Left ventricle myocardium inferior (tissue), 1 donor: ENCODE measurements around the gene MBD3L1. TPM values are rescaled to one million over a fixed set of nuclear protein-coding genes. Genes with fewer than 3 reads are reported as not detected.

Source experiments
- DNase-seq: peaks from one replicate; pipeline ENCODE4 v3.0.0-alpha.2; 2020
- H3K27ac ChIP-seq: fragments of 200-600 bp; replicated peaks from 2 replicates; pipeline ENCODE4 v1.8.0; 2021
- H3K27me3 ChIP-seq: fragments of 200-600 bp; 2 replicates; pipeline ENCODE4 v1.8.0; 2021; ENCODE audit warnings: low read depth
- H3K36me3 ChIP-seq: fragments of 200-600 bp; 2 replicates; pipeline ENCODE4 v1.8.0; 2021
- H3K4me1 ChIP-seq: fragments of 200-600 bp; 2 replicates; pipeline ENCODE4 v1.8.0; 2021
- H3K4me3 ChIP-seq: fragments of 200-600 bp; 2 replicates; pipeline ENCODE4 v1.8.0; 2021; ENCODE audit warnings: mild to moderate bottlenecking, moderate library complexity
- H3K9me3 ChIP-seq: fragments of 200-600 bp; replicated peaks from 2 replicates; pipeline ENCODE4 v1.8.0; 2021
- intact Hi-C: fragments of 100-400 bp; cut with micrococcal nuclease; formaldehyde crosslinking; loops from one replicate; pipeline ENCODE4 v1.11.0; 2022
- long read RNA-seq: library from polyadenylated mRNA; unstranded; transcript quantifications from one replicate; pipeline ENCODE4 v2.0.0, GENCODE V29; 2021
- total RNA-seq: library from RNA; stranded (reverse); fragmentation: NEBNext Ultra II Directional; extraction: Animal tissue kit (Norgen Biotek cat#: 25700); gene quantifications from one replicate; pipeline ENCODE4 v1.2.1, GENCODE V29; 2021
- TF ChIP-seq, protein P1 (sequence below): fragments of 200-600 bp; IDR thresholded peaks from 2 replicates; pipeline ENCODE4 v1.8.0; 2021; ENCODE audit warnings: antibody characterized with exemption, mild to moderate bottlenecking, borderline replicate concordance
- donor health status: DM: no; HTN: yes; CAD: no; lungs with severe emphysema.

Gene MBD3L1
- total RNA-seq, result not detected
- long read RNA-seq, result 0 reads

DNA sequence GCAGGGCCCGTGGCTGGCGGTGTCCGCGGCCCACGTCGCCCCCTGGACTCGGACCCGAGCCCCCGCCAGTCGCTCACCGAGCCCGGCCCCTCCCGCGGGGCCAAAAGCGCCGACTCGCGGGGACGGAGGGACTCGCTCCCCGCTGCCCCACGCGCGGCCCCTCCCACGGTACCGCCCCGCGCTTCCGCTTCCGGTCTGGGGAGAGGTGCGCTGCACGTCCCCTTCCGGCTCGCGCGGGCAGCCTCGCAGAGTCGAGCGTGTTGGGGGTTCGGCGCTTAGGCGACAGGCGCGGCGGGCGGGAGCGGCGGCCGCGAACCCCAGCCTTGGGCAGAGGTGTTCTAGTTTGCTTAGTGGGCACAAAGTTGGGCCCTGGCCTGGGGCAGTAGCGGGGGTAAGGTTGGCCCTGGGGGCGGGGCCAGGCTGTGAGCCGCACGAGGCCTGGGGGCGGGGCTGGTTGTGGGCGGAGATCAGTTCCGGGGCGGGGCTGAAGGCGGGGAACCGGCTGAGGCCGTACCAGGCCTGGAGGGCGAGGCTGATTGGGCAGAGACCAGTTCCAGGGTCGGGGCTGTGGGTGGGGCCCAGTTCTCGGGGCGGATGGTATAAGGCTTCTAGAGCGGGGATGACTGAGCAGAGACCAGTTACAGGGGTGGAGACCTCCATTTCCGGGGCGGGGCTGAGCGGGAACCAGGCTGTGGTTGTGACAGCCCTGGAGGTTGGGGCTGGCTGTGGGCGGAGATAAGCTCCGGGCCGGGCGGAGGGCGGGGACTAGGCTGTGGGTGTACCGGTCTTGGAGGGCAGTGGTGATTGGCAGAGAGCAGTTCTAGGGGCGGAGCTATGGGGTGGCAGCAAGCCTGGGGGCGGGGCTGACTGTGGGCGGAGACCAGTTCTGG lies at the start of gene MBD3L1, which contains the start of gene ZNF558:
Gene MBD3L1 (plus strand): TSS at position 246 of the 890 bp plus-strand sequence. CDS start 10,302 bp downstream, outside the sequence.
Gene ZNF558 (minus strand): TSS at position 173 of the 890 bp plus-strand sequence. CDS start 9,645 bp downstream, outside the sequence.
- TF ChIP-seq, protein P1, sequence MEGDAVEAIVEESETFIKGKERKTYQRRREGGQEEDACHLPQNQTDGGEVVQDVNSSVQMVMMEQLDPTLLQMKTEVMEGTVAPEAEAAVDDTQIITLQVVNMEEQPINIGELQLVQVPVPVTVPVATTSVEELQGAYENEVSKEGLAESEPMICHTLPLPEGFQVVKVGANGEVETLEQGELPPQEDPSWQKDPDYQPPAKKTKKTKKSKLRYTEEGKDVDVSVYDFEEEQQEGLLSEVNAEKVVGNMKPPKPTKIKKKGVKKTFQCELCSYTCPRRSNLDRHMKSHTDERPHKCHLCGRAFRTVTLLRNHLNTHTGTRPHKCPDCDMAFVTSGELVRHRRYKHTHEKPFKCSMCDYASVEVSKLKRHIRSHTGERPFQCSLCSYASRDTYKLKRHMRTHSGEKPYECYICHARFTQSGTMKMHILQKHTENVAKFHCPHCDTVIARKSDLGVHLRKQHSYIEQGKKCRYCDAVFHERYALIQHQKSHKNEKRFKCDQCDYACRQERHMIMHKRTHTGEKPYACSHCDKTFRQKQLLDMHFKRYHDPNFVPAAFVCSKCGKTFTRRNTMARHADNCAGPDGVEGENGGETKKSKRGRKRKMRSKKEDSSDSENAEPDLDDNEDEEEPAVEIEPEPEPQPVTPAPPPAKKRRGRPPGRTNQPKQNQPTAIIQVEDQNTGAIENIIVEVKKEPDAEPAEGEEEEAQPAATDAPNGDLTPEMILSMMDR, result peak; percentile 61
- no peaks in the 10 kb centered on the region for H3K9me3 ChIP-seq
- no peaks in the 10 kb centered on the region for H3K27me3 ChIP-seq
- peak within 1 kb of the TSS; percentile 99 for H3K27ac ChIP-seq
- H3K36me3 ChIP-seq, result peaks cover 26% of the 10 kb centered on the region
- H3K4me3 ChIP-seq, result peak within 1 kb of the TSS; percentile 94
- intact Hi-C loops, result no loop called here
- peak; percentile 99 for DNase-seq
- H3K4me1 ChIP-seq, result peaks cover 20% of the 10 kb centered on the region

DNA sequence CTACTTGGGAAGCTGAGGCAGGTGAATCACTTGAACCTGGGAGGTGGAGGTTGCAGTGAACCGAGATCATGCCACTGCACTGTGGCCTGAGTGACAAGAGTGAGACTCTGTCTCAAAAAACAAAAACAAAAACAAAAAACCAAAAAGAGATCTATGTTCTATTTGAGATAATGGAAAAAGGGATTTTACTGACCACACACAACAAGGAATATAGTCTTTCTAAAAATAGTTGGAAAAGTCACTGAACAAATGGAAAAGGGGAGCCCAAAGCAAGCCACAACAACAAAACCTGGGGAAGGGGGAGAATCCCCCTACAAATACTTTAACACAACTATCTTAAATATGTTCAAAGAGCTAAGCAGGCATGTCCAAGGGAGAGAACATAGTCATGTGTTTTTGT lies 37.4 kb upstream of the MBD3L1 start:
- no peak overlapping the region for H3K4me3 ChIP-seq
- TF ChIP-seq, protein P1, result no peak
- no peak overlapping the region for H3K27ac ChIP-seq
- H3K27me3 ChIP-seq, result no peaks in the 10 kb centered on the region
- intact Hi-C loops, result no loop called here
- H3K4me1 ChIP-seq, result no peaks in the 10 kb centered on the region
- no peaks in the 10 kb centered on the region for H3K36me3 ChIP-seq
- peaks cover 48% of the 10 kb centered on the region for H3K9me3 ChIP-seq
- DNase-seq, result no peak

DNA sequence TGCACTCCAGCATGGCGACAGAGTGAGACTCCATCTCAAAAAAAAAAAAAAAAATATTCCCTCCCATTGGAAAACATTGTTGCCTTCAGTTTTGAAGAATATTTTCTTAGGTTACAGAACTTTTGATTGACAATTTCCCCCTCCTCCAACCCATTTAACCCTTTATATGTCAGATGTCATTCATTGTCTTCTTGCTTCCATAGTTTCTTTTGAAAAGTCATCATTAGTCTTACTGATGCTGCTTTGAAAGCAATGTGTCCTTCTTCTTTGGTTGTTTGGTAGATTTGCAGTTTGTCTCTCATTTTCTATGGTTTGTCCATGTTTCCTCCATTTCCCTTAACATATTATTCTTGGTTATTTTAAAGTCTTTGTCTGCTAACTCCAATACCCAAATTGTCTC lies 25.5 kb upstream of the MBD3L1 start:
- no peak overlapping the region for H3K4me3 ChIP-seq
- H3K27me3 ChIP-seq, result no peaks in the 10 kb centered on the region
- peaks cover 86% of the 10 kb centered on the region for H3K36me3 ChIP-seq
- peaks cover 100% of the 10 kb centered on the region for H3K9me3 ChIP-seq
- intact Hi-C loops, result no loop called here
- H3K27ac ChIP-seq, result no peak overlapping the region
- H3K4me1 ChIP-seq, result no peaks in the 10 kb centered on the region
- TF ChIP-seq, protein P1, result no peak
- no peak for DNase-seq

DNA sequence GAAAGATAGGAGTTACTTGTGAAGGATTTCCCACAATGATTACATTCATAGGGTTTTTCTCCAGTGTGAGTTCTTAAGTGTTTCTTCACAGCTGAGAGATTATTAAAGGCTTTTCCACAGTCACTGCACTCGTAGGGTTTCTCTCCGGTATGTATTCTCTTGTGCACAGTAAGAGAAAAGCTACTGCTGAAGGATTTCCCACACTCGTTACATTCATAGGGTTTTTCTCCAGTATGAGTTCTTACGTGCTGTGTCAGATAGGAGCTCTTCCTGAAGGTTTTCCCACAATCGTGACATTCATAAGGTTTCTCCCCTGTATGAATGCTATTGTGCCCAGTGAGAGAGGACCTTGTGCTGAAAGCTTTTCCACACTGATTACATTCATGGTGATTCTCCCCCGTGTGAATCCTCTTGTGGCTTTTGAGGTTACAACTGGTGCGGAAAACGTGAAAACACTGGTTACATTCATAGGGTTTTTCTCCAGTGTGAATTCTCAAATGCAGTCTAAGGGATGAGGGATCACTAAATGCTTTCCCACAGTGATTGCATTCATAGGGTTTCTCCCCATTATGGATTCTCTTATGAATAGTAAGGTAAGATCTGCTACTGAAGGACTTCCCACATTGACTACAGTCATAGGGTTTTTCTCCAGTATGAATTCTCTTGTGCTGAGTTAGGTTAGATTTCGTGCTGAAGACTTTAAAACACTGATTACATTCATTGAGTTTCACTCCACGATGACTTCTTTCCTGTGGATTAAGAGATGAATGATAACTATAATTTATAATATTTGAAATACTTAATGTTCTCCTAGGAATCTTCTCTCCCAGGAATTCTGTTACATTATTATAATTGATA lies 20.6 kb upstream of the MBD3L1 start:
- Histone ChIP-seq H3K27ac (no peak overlapping the region), H3K9me3 (peaks cover 100% of the 10 kb centered on the region), H3K4me1 (no peaks in the 10 kb centered on the region), H3K36me3 (peaks cover 100% of the 10 kb centered on the region), H3K4me3 (no peak overlapping the region), H3K27me3 (no peaks in the 10 kb centered on the region)
- no peak for DNase-seq
- intact Hi-C loops, result no loop called here
- TF ChIP-seq, protein P1, result no peak

DNA sequence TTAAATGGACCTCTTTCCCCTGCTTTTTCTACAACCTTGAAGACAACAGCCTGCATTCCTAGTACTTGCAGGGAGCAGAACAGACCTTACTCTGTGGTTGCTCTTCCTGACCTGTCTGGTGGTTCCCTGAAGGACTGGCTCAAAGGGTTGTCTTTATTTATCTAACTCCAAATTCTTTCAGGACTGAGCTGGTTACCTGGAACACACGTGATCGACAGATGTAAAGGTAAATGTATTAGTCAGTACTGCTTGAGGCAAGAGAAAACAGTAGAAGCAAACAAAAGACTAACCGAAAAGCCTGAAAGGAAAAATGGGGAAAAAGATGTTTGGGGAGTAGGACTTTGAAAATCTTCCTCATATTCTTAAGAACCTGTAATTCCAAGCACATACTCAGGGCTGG lies 18.0 kb upstream of the MBD3L1 start:
- H3K27ac ChIP-seq, result no peak overlapping the region
- no peaks in the 10 kb centered on the region for H3K27me3 ChIP-seq
- intact Hi-C loops, result no loop called here
- H3K36me3 ChIP-seq, result peaks cover 100% of the 10 kb centered on the region
- TF ChIP-seq, protein P1, result no peak
- DNase-seq, result no peak
- peaks cover 100% of the 10 kb centered on the region for H3K9me3 ChIP-seq
- H3K4me1 ChIP-seq, result no peaks in the 10 kb centered on the region
- H3K4me3 ChIP-seq, result no peak overlapping the region
